Amniotic stem cell (primary cell): Measurements from ENCODE around the gene PPP1R15B.
A peak's percentile ranks its signal among the peaks of the same experiment; 100 is the strongest.

Experiments
- DNase-seq: peaks from one replicate; lab custom pipeline; 2025; lab: John Stamatoyannopoulos, UW

The PPP1R15B gene

DNA sequence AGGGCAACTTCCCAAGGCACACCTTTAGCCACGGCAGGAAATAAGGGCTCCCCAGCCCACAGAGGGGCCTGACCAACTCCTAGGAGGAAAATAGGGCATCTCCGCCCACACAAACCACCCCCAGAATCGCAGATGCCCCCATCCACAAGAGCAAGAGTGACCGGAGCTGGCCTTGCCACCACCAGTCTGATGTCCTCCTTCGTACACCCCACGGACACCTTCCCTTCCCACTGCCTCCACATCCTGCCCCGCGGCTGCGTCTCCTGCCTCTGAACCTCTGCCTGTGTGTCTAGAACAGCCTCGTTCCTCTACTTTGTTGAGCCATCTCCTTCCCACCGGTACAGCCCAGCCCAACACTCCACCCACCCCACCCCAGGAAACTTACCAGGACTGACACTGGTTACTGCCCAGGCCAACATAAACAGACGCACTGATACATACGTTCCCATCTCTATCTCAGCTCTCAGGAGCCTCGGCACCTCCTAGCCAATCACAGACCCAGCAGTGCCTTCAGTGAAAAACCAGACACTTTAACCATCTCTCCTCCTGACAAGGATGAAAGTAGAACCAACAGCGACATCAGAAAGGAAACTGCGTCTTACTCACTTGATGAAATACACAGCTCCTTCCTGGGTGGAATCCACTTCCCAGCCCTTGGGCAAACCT is 44.3 kb downstream of the PPP1R15B start:
- no peak for DNase-seq

DNA sequence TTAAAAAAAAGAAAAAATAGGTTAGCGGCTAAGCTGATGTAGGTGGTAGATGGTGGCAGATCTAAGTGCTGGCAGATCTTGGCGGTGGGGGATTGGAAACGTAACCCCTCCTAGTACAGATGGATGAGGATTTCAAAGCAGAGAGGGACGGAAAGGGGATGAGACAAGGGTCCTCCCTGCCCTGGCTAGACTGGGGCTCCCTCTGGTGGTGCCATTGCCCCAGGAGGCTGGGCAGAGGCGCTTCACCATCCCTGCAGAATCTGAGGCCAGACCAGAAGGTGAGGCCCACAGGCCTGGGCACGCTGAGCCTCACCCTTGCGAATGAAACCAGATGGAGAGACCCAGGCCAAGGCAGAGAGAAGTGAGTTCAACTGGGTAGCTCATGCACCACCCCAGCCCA is 44.9 kb downstream of the PPP1R15B start:
- no peak for DNase-seq

DNA sequence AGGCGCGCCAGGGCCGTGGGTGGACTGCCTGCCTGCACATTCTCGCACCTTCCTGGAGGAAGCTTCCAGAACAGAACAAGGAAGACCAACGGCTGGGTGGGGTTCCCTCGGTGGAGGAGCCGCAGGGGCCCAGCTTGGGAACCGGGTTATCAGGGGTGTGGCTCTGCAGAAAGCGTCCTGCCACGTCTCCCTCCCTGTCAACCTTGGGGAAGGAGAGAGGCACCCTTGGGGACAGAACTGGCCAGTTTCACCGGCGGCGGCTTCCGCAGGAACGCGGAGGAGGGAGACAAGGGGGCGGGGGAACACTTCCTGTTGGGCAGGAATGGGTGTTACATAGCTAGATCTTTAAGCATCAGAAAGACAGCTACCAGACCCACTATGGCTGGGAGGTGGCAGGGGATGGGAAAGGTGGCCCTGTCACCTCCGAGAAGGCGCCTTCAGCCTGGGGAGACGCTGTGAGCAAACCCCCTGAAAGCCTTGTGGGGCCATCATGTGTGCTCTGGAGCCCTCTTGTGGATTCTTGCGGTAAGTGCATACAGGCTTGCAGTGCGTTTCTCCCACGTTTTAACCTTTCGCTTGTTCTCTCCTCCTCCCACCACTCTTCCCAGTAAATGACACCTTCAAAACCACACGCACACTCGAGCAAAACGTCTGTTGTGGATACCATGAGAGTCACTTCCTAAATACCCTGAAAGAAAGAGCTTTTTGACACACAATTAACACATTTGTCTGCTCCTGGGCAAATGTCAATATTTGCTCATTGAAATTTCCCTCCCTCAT is 48.1 kb downstream of the PPP1R15B start:
- peak; percentile 73 for DNase-seq

DNA sequence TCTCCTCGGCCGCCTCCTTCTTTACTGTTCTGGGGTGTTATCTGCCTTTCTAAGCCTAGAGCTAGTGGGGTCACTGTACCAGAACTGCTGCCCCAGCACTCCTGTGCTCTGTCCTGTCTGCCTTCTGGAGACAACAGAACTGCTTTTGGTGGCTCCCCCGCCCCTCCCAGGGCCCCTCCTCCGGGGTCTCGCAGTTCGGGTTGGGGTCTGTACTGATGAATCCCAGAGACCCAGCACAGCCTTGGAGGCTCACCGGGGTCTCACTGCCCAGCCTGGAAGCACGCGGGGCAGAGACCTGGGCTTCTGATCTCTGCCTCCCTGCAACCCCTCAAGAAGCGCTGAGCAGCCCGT is 48.7 kb downstream of the PPP1R15B start:
- DNase-seq = no peak

DNA sequence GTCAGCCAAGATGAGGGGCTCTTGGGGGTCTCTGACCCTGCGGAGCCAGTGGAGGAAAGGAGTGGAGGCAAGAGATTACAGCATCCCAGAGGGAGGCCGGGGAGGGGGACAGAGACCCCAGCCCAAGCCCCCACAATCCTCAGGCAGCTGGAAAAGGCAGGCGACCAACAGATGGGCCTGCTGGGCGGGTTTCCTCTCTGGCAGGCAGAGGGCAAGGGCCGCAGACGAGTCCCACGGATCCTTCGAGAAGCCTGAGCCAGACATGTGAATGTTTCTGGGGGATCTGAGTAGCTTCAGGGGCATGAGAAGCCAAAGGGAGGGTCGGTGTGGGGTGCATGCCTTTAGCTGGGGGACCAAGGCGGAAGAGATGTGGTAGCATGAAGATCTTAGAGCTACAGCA is 49.8 kb downstream of the PPP1R15B start:
- no peak for DNase-seq

DNA sequence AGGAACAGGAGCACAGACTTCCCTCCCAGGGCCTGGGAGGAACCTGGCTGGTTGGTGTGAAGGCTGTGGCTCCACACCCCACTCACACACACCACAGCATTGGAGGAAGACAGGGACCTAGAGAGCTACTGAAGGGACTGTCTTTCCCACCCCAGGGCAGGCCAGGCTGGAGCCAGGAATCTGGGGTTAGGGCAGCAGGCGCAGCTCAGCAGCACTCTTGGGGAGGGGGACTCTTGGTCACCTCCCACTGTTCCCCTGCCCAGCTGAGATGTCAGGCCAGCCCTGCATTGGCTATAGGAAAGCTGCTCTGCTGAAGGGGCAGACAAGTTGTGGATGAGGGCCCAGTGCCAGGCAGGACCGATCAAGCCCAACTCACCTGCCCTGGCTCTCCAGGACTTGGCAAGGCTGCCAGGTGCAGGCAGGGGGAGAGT is 50.3 kb downstream of the PPP1R15B start:
- DNase-seq = no peak

DNA sequence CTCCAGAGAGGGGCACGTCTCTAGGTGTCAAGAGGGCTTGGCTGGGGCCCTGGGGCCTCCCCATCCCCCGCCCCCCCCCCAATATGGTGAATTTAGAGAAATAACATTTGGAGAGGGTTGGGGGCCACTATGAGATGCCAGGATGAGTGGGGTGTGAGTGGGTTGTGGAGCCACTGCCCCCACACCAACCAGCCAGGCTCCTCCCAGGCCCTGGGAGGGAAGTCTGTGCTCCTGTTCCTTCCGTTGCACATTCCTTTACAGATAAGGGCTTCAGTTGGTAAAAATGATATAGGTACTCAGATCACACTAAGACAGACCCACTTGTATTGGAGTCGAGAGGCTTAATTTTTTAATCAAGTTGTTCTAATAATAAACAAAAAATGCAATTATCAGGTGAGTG is 51.3 kb downstream of the PPP1R15B start:
- DNase-seq = no peak

DNA sequence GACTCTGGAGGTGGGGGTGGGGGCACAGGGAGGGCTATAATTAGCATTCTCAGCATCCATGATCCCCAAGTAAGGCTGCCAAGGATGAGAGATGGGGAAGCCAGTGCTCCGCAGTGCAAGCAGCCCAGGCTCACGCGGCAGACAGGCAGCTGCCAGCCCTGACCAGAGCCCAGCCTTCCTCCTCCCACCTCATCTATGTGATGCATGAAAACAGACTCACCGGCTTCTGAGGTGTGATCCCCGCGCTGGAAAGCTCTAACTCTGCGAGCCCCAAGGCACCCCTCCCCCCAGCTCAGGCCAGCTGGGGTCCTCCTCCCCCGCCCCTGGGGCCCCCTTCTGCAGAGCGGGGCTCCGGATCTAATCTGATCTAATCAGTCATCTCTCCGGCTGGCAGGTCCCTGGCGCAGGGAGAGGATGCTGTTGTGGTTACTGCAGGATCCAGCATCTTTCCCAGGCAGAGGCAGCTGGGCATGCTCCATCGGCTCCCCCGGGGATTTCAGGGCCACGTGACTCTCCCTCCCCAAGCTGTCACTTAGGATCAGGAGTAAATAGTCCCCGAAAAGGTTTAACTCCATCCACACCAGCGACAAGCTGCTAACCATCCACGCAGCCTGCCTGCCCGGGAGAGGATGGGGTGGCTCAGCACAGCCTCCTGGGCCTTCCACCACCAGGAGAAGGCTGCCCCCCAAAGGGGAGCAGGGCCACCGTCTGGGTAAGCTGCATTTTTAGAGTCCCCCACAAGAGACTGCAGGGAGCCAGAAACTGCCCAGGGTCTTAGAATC is 52.0 kb downstream of the PPP1R15B start, which contains the start of gene PLEKHA6:
PLEKHA6 (minus strand) TSS at position 456 of the 782 bp plus-strand sequence. CDS start 86,202 bp downstream, outside the sequence.
- DNase-seq = peak; percentile 8

DNA sequence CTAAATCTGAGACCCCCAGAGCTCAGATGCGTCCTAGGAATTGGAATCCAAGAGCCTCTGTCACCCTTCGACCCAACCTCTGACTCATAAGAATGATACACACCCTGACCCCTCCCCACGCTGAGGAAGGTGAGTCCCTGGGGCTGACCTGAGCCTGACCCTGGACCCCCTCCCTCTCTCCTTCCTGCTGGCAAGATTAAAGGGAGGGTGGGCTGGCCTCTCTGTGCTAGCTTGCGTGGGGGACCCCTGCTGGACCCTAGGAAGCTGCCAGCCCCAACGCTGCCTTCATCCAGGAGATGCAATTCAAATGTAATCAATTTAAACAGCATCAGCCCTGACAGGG is 52.5 kb downstream of the PPP1R15B start:
- DNase-seq = no peak

DNA sequence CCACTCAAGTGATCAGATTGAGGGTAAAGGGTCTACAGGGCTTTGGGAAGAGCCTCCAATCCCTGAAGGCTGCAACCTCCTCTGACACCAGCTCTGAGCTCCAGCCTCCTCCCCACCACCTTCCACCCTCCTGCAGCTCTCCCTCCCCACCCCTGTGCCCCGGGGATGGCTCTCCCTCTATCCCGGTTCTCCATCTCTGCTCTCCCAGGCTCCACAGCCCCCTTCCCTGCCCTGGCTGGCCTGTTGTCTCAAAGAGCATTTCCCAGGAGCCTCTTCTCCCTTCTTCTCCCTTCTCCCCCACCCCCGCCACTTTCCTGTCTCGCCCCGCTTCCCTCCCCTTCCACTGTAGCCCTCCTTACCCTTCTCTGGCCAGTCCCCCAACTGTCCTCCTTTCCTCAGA is 53.0 kb downstream of the PPP1R15B start:
- DNase-seq = no peak

DNA sequence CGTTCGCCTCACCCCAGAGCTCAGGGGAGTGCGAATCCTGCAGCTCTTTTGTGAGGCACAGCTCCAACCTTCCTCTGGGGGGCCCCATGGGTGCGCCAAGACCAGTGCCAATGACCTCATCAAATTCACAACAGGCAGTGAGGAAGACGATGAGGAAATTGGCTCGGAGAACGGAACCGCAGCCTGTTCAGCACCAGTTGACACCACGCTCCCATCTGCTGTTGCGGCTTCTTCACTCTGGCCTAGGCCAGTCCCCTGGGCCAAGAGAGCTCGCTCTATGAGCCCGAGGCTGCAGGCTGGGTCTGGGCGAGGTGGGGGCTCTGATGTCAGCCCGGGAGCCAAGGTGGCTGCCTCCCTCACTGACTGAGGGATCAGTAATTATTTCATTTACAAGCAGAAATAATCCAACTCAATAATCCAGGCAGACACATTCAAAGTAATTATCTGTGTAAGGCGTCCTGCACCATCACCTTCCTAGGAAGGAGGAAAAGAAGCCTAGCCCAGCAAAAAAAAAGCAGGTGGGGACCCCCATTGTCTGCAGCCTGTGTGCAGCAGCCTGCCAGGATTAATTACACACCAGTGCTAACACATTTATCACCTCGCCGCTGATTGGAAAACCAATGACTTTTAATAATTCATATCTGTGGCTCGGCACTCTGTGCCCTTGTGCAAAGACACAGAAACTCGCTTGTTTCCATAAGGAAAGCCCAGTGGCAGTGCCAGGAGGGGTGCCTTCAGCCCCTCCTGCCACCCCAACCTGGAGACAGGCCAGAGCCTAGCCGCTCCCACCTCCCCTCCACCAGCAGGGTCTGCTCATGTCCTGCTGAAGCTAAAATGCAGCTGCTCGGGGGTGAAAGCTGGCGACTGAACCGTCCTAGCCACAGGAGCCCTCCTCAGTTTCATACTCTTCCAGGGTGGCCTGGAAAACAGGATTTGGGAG is 53.8 kb downstream of the PPP1R15B start:
- DNase-seq = no peak

DNA sequence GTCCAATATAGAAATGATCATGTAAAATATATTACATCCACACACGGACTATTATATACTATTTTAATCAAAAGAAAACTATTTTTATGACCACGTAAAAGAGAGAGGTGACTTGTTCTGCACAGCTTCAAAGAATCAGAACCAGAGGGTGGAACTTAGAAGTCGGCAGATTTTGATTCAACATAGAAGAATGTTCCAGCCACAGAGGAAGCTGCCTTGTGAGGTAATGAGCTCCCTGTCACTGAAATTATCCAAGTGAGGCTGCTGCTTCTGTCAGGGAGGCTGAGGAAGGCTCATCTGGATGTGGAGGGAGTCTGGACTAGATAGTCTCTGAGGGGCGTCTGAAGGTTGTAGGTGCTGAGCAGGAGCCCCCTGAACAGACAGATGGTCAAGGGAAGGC is 54.6 kb downstream of the PPP1R15B start:
- DNase-seq = no peak

DNA sequence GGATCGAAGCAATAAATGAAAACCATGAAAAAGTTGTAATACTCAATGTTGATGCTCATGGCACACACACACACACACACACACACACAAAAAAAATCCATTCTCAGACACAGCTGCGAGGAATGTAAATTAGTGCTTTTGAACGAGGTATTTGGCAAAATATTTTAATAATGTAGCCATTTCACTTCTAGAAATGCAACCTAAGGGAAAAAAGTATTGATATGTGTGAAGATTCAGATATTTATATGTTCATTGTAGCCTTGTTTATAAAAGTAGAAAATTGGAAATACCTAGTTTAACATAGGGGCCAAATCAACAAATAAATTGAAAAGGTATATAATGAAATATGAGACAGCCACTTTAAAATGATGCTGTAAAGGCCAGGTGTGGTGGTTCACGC is 55.7 kb downstream of the PPP1R15B start:
- DNase-seq = no peak

DNA sequence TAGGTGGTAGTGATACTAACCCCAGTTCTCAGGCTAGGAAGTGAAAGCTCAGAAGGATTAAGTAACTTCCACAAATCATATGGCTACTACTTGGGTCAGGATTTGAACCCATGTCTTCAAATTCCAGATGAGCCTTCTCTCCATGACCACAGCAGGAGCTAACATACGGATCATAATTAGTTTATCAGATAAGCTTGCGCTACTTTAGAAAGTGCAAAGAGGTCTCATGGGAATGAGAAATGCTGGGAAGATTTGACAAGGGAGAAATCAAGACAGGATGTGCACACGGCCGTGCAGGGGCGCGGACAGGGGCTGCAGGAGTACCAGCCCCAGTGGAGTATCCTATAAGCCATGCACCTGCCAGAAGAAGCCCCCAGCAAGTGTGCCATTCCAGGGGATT is 57.0 kb downstream of the PPP1R15B start:
- no peak for DNase-seq
